Parathyroid adenoma (tissue), 2 donors: ENCODE measurements around the gene STS.

Experiments
- H2AFZ ChIP-seq: fragments of 300-600 bp; sonication (generic); one replicate; pipeline ENCODE4 v1.7.0; 2017; ENCODE audit warnings: antibody characterized with exemption, mild to moderate bottlenecking
- H3K27ac ChIP-seq: fragments of 300-600 bp; sonication (generic); one replicate; pipeline ENCODE4 v1.7.0; 2017
- H3K27me3 ChIP-seq: fragments of 300-600 bp; sonication (generic); one replicate; pipeline ENCODE4 v1.7.0; 2017; ENCODE audit warnings: low read length; ENCODE audit not compliant: control insufficient read depth, insufficient read depth
- H3K36me3 ChIP-seq: fragments of 300-600 bp; sonication (generic); one replicate; pipeline ENCODE4 v1.7.0; 2017; ENCODE audit warnings: low read length; ENCODE audit not compliant: control insufficient read depth, insufficient read depth
- H3K4me1 ChIP-seq: fragments of 300-600 bp; sonication (generic); one replicate; pipeline ENCODE4 v1.7.0; 2017; ENCODE audit warnings: control low read depth
- H3K4me2 ChIP-seq: fragments of 300-600 bp; sonication (generic); one replicate; pipeline ENCODE4 v1.7.0; 2017; ENCODE audit warnings: low read length
- H3K4me3 ChIP-seq: fragments of 300-600 bp; sonication (generic); one replicate; pipeline ENCODE4 v1.7.0; 2017; ENCODE audit warnings: low read depth, low read length
- H3K79me2 ChIP-seq: fragments of 300-600 bp; sonication (generic); one replicate; pipeline ENCODE4 v1.7.0; 2017; ENCODE audit warnings: control low read depth
- H3K9ac ChIP-seq: fragments of 300-600 bp; sonication (generic); one replicate; pipeline ENCODE4 v1.7.0; 2017; ENCODE audit warnings: mild to moderate bottlenecking
- H3K9me3 ChIP-seq: fragments of 300-600 bp; sonication (generic); one replicate; pipeline ENCODE4 v1.7.0; 2017; ENCODE audit warnings: low read length; ENCODE audit not compliant: control insufficient read depth
- CTCF ChIP-seq: fragments of 300-600 bp; sonication (generic); IDR thresholded peaks from one replicate; pipeline ENCODE4 v1.7.0; 2017; ENCODE audit warnings: antibody characterized with exemption, mild to moderate bottlenecking
- donor health status: primary hyperparathyroidism.

STS gene

GRCh38 chrX:7190157-7190556 lies 42.6 kb downstream of the STS start:
- H3K79me2 ChIP-seq: no peaks in the 10 kb centered on the region
- H3K36me3 ChIP-seq: no peaks in the 10 kb centered on the region
- H3K9me3 ChIP-seq: no peaks in the 10 kb centered on the region
- H3K27me3 ChIP-seq: no peaks in the 10 kb centered on the region
- H3K9ac ChIP-seq: no peak overlapping the region
- H3K4me1 ChIP-seq: no peaks in the 10 kb centered on the region
- H3K4me2 ChIP-seq: no peak overlapping the region
- H2AFZ ChIP-seq: no peak overlapping the region
- no peak overlapping the region for H3K4me3 ChIP-seq
- no peak for TF ChIP-seq CTCF
- no peak overlapping the region for H3K27ac ChIP-seq

GRCh38 chrX:7191681-7192110 lies 44.2 kb downstream of the STS start:
- H3K27ac ChIP-seq: no peak overlapping the region
- TF ChIP-seq CTCF: no peak
- no peaks in the 10 kb centered on the region for H3K79me2 ChIP-seq
- no peaks in the 10 kb centered on the region for H3K36me3 ChIP-seq
- no peaks in the 10 kb centered on the region for H3K27me3 ChIP-seq
- H3K9ac ChIP-seq: no peak overlapping the region
- no peak overlapping the region for H3K4me3 ChIP-seq
- no peaks in the 10 kb centered on the region for H3K9me3 ChIP-seq
- H3K4me1 ChIP-seq: no peaks in the 10 kb centered on the region
- H2AFZ ChIP-seq: no peak overlapping the region
- H3K4me2 ChIP-seq: no peak overlapping the region

- Histone ChIP-seq H2AFZ (no peak overlapping the region), H3K27me3 (no peaks in the 10 kb centered on the region), H3K27ac (no peak overlapping the region), H3K9me3 (no peaks in the 10 kb centered on the region), H3K4me2 (no peak overlapping the region), H3K4me1 (no peaks in the 10 kb centered on the region), H3K9ac (no peak overlapping the region), H3K36me3 (no peaks in the 10 kb centered on the region), H3K4me3 (no peak overlapping the region), H3K79me2 (no peaks in the 10 kb centered on the region)
- no peak for TF ChIP-seq CTCF
Measured at GRCh38 chrX:7192871-7193270, 45.4 kb downstream of the STS start.

- no peak overlapping the region for H2AFZ ChIP-seq
Measured at GRCh38 chrX:7194606-7195005, 47.1 kb downstream of the STS start.

More at GRCh38 chrX:7194606-7195005, 47.1 kb downstream of the STS start:
- H3K9me3 ChIP-seq: no peaks in the 10 kb centered on the region
- H3K4me1 ChIP-seq: no peaks in the 10 kb centered on the region
- H3K4me3 ChIP-seq: no peak overlapping the region
- H3K79me2 ChIP-seq: no peaks in the 10 kb centered on the region
- no peak overlapping the region for H3K9ac ChIP-seq
- no peaks in the 10 kb centered on the region for H3K27me3 ChIP-seq
- no peaks in the 10 kb centered on the region for H3K36me3 ChIP-seq
- no peak overlapping the region for H3K4me2 ChIP-seq
- no peak overlapping the region for H3K27ac ChIP-seq
- TF ChIP-seq CTCF: no peak
